GM19023 (cell line): Measurements from ENCODE around the gene PDCD10.
A peak's percentile ranks its signal among the peaks of the same experiment; 100 is the strongest.

Experiments used
- ATAC-seq: cut with Tn5 transposase; IDR thresholded peaks from one replicate; pipeline ENCODE4 v1.9.1; 2021; ENCODE audit warnings: mild to moderate bottlenecking, moderate library complexity; ENCODE audit not compliant: unreplicated experiment

PDCD10 gene

GRCh38 chr3:167734498-167735232 is at the start of gene PDCD10:
Gene PDCD10 (minus strand): TSS chr3:167734892. CDS start chr3:167720157, 14,735 bp downstream.
- ATAC-seq = peak; percentile 87

- no peak for ATAC-seq
Measured at GRCh38 chr3:167783781-167784180, 49.1 kb upstream of the PDCD10 start.

- ATAC-seq = no peak
Measured at GRCh38 chr3:167780214-167780883, 45.7 kb upstream of the PDCD10 start.

GRCh38 chr3:167777356-167777755 is 42.7 kb upstream of the PDCD10 start:
- peak; percentile 62 for ATAC-seq

GRCh38 chr3:167776066-167776685 is 41.5 kb upstream of the PDCD10 start:
- no peak for ATAC-seq

GRCh38 chr3:167773584-167773983 is 38.9 kb upstream of the PDCD10 start:
- ATAC-seq = no peak

GRCh38 chr3:167772992-167773391 is 38.3 kb upstream of the PDCD10 start:
- ATAC-seq = no peak

- no peak for ATAC-seq
Measured at GRCh38 chr3:167762296-167762695, 27.6 kb upstream of the PDCD10 start.

GRCh38 chr3:167761302-167761701 is 26.6 kb upstream of the PDCD10 start:
- ATAC-seq = no peak

GRCh38 chr3:167754049-167754448 is 19.4 kb upstream of the PDCD10 start:
- ATAC-seq = no peak

GRCh38 chr3:167750272-167750971 is 15.7 kb upstream of the PDCD10 start:
- ATAC-seq = peak; percentile 98

GRCh38 chr3:167749728-167750127 is 15.0 kb upstream of the PDCD10 start:
- ATAC-seq = no peak

- ATAC-seq = no peak
Measured at GRCh38 chr3:167749209-167749608, 14.5 kb upstream of the PDCD10 start.

- no peak for ATAC-seq
Measured at GRCh38 chr3:167743799-167744198, 9.1 kb upstream of the PDCD10 start.

GRCh38 chr3:167742338-167742737 is 7.6 kb upstream of the PDCD10 start:
- no peak for ATAC-seq

GRCh38 chr3:167740961-167741587 is 6.4 kb upstream of the PDCD10 start:
- ATAC-seq = peak; percentile 97

- no peak for ATAC-seq
Measured at GRCh38 chr3:167739190-167739810, 4.6 kb upstream of the PDCD10 start.

- ATAC-seq = no peak
Measured at GRCh38 chr3:167738037-167738436, 3.3 kb upstream of the PDCD10 start.

GRCh38 chr3:167736997-167737396 is 2.3 kb upstream of the PDCD10 start:
- ATAC-seq = no peak

- ATAC-seq = no peak
Measured at GRCh38 chr3:167736264-167736787, 1.6 kb upstream of the PDCD10 start.
